A673 (cell line): ENCODE measurements around the gene HBZ.
"Not testable (repeated sequence)": the region's sequence is repeated elsewhere in the genome, so short reads cannot be mapped to it uniquely, and the experiment has no call there.

Experiments
- EZH2 ChIP-seq: fragments of 200-600 bp; sonication (generic); IDR thresholded peaks from 2 replicates; pipeline ENCODE4 v1.6.1; 2017; ENCODE audit warnings: borderline replicate concordance, low read depth, mild to moderate bottlenecking, mixed read lengths, antibody characterized with exemption, low read length; ENCODE audit not compliant: poor library complexity, severe bottlenecking
- TF ChIP-seq, protein P1 (sequence below): fragments of 300-800, 200-600 bp; sonication (generic); conservative IDR thresholded peaks from 2 replicates; pipeline ENCODE4 v1.5.1; 2017; ENCODE audit warnings: low read depth, mild to moderate bottlenecking, antibody characterized with exemption, low read length, moderate library complexity, mixed read lengths

DNA sequence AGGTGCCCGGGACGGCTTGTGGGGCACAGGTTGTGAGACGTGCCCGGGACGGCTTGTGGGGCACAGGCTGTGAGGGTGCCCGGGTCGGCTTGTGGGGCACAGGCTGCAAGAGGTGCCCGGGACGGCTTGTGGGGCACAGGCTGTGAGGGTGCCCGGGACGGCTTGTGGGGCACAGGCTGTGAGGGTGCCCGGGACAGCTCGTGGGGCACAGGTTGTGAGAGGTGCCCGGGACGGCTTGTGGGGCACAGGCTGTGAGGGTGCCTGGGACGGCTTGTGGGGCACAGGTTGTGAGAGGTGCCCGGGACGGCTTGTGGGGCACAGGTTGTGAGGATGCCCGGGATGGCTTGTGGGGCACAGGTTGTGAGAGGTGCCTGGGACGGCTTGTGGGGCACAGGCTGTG lies 7.8 kb downstream of the HBZ start:
- TF ChIP-seq, protein P1, sequence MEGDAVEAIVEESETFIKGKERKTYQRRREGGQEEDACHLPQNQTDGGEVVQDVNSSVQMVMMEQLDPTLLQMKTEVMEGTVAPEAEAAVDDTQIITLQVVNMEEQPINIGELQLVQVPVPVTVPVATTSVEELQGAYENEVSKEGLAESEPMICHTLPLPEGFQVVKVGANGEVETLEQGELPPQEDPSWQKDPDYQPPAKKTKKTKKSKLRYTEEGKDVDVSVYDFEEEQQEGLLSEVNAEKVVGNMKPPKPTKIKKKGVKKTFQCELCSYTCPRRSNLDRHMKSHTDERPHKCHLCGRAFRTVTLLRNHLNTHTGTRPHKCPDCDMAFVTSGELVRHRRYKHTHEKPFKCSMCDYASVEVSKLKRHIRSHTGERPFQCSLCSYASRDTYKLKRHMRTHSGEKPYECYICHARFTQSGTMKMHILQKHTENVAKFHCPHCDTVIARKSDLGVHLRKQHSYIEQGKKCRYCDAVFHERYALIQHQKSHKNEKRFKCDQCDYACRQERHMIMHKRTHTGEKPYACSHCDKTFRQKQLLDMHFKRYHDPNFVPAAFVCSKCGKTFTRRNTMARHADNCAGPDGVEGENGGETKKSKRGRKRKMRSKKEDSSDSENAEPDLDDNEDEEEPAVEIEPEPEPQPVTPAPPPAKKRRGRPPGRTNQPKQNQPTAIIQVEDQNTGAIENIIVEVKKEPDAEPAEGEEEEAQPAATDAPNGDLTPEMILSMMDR = not testable (repeated sequence)
- TF ChIP-seq EZH2 = not testable (repeated sequence)
